ENCODE measurements around the gene ING3. TPM values are rescaled to one million over a fixed set of nuclear protein-coding genes. Genes with fewer than 3 reads are reported as not detected.

The ING3 gene
- total RNA-seq, 1 experiment from 2014 or later: 16.1 TPM

DNA sequence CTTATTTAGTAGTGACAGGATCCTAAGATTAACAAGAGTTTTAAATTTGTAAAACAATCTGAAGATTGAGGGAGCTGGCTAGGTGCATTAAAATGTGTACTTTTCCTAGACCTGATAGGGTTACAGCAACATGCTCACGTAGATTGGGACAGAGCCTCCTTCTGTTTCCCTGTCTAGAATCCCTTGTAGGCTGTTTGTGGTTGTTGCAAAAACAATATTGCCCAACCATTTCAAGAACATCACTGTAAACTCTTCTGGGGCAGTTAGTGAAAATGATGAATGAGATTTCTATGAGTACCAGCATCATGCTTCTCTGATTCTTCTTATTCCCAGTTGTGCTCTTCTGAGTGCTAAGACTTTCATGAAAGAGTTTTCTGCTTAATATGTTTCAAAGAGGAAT, 23.3 kb downstream of the ING3 start:
- CTCF ChIA-PET: no interaction called here
- H3K4me3 ChIP-seq (ENCODE audit: low read depth, low read length, poor library complexity, severe bottlenecking): no peak overlapping the region
- H3K9me3 ChIP-seq (ENCODE audit: low read depth, low read length, poor library complexity, severe bottlenecking): no peaks in the 10 kb centered on the region
- H3K36me3 ChIP-seq (ENCODE audit: insufficient read depth, low read length, poor library complexity, severe bottlenecking): peaks cover 40% of the 10 kb centered on the region
- no peak for DNase-seq (ENCODE audit: low spot score)
- no peaks in the 10 kb centered on the region for H3K27me3 ChIP-seq (replicated peaks; ENCODE audit: insufficient read depth, low read depth, low read length, poor library complexity)
- no TSS peak for BruUV-seq (replicated peaks)
- intact Hi-C loops (cut with micrococcal nuclease; ENCODE audit: unreplicated experiment): no loop called here
- H3K4me1 ChIP-seq (ENCODE audit: insufficient read depth, low read length, poor library complexity, severe bottlenecking): no peaks in the 10 kb centered on the region
- no peak overlapping the region for H3K27ac ChIP-seq (ENCODE audit: low read depth, low read length, poor library complexity, severe bottlenecking)
- POLR2A ChIA-PET (ENCODE audit: low non-redundant PET): no interaction called here
- TF ChIP-seq, protein P1, sequence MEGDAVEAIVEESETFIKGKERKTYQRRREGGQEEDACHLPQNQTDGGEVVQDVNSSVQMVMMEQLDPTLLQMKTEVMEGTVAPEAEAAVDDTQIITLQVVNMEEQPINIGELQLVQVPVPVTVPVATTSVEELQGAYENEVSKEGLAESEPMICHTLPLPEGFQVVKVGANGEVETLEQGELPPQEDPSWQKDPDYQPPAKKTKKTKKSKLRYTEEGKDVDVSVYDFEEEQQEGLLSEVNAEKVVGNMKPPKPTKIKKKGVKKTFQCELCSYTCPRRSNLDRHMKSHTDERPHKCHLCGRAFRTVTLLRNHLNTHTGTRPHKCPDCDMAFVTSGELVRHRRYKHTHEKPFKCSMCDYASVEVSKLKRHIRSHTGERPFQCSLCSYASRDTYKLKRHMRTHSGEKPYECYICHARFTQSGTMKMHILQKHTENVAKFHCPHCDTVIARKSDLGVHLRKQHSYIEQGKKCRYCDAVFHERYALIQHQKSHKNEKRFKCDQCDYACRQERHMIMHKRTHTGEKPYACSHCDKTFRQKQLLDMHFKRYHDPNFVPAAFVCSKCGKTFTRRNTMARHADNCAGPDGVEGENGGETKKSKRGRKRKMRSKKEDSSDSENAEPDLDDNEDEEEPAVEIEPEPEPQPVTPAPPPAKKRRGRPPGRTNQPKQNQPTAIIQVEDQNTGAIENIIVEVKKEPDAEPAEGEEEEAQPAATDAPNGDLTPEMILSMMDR (conservative IDR thresholded peaks at IDR 0.05; ENCODE audit: low read depth, low read length): no peak
- no peak for TF ChIP-seq EZH2 (IDR thresholded peaks at IDR 0.05; ENCODE audit: borderline replicate concordance, low read depth, low read length, poor library complexity, severe bottlenecking)

DNA sequence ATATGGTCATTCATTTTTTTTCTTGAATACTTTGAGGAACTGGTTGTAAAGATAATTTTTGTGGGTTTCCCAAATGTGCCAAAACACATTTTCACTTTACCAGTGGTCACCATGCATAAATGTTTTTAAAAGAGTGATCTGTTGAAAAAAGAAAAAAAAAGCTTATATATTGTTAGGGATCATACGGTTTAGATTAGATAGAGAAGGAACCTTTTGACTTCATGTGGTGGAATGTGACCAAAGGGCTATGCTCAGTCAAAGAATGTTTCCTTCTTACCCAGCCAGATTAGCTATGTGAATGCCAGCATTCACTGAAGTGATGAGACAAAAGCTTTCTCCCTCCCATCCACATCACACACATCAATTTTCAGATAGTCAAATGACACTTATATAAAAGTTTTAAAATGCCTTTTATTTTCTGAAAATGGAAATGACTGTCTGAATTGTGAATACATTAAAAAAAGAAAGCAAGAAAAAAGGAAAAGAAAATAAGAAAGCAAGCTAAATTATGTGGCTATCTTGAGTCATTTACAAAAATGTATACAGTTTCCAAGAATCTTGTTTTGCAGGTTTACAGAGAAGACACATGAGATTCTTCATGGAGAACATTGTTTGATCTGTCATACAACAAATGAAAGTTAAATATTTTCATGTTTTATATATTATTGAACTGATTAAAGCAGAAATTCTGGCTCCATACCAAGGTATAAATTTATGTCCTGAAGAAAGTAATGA, 29.4 kb downstream of the ING3 start:
- Histone ChIP-seq H3K36me3 (ENCODE audit: insufficient read depth, low read length, poor library complexity, severe bottlenecking) (peaks cover 5% of the 10 kb centered on the region), H3K4me1 (ENCODE audit: insufficient read depth, low read length, poor library complexity, severe bottlenecking) (no peaks in the 10 kb centered on the region), H3K9me3 (ENCODE audit: low read depth, low read length, poor library complexity, severe bottlenecking) (no peaks in the 10 kb centered on the region), H3K27me3 (replicated peaks; ENCODE audit: insufficient read depth, low read depth, low read length, poor library complexity) (no peaks in the 10 kb centered on the region), H3K27ac (ENCODE audit: low read depth, low read length, poor library complexity, severe bottlenecking) (no peak overlapping the region), H3K4me3 (ENCODE audit: low read depth, low read length, poor library complexity, severe bottlenecking) (no peak overlapping the region)
- intact Hi-C loops (cut with micrococcal nuclease; ENCODE audit: unreplicated experiment): loop anchor here (10.0 kb wide), 1 partner anchor 355 kb away; no protein-coding TSS in a partner anchor
- POLR2A ChIA-PET (ENCODE audit: low non-redundant PET): no interaction called here
- DNase-seq (ENCODE audit: low spot score): no peak
- CTCF ChIA-PET: interaction anchor here (0.7 kb wide), 1 partner anchor 17 kb away, joined by 3 read pairs; no protein-coding TSS in a partner anchor
- no TSS peak for BruUV-seq (replicated peaks)
- TF ChIP-seq, protein P1 (conservative IDR thresholded peaks at IDR 0.05; ENCODE audit: low read depth, low read length): no peak
- TF ChIP-seq EZH2 (IDR thresholded peaks at IDR 0.05; ENCODE audit: borderline replicate concordance, low read depth, low read length, poor library complexity, severe bottlenecking): no peak

DNA sequence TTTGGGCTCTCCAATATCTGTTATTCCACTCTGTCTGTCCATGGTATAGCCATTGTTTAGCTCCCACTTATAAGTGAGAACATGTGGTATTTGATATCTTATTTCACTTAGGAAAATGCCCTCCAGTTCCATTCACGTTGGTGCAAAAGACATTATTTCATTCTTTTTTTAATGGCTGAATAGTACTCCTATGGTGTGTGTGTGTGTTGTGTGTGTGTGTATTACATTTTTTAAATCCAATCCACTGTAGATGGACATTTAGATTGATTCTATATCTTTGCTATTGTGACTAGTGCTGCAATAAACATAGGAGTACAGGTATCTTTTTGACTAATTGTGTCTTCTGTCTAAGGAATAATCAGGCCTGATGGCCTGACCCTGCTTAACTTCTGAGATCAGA, 30.5 kb downstream of the ING3 start:
- DNase-seq (ENCODE audit: low spot score): no peak
- POLR2A ChIA-PET (ENCODE audit: low non-redundant PET): no interaction called here
- no TSS peak for BruUV-seq (replicated peaks)
- CTCF ChIA-PET: no interaction called here
- TF ChIP-seq EZH2 (IDR thresholded peaks at IDR 0.05; ENCODE audit: borderline replicate concordance, low read depth, low read length, poor library complexity, severe bottlenecking): no peak
- TF ChIP-seq, protein P1 (conservative IDR thresholded peaks at IDR 0.05; ENCODE audit: low read depth, low read length): no peak
- H3K4me1 ChIP-seq (ENCODE audit: insufficient read depth, low read length, poor library complexity, severe bottlenecking): no peaks in the 10 kb centered on the region
- intact Hi-C loops (cut with micrococcal nuclease; ENCODE audit: unreplicated experiment): loop anchor here (10.0 kb wide), 1 partner anchor 354 kb away; no protein-coding TSS in a partner anchor
- H3K36me3 ChIP-seq (ENCODE audit: insufficient read depth, low read length, poor library complexity, severe bottlenecking): no peaks in the 10 kb centered on the region
- H3K4me3 ChIP-seq (ENCODE audit: low read depth, low read length, poor library complexity, severe bottlenecking): no peak overlapping the region
- no peaks in the 10 kb centered on the region for H3K27me3 ChIP-seq (replicated peaks; ENCODE audit: insufficient read depth, low read depth, low read length, poor library complexity)
- H3K27ac ChIP-seq (ENCODE audit: low read depth, low read length, poor library complexity, severe bottlenecking): no peak overlapping the region
- H3K9me3 ChIP-seq (ENCODE audit: low read depth, low read length, poor library complexity, severe bottlenecking): no peaks in the 10 kb centered on the region
